SK-N-SH (cell line): ENCODE data around the gene EPB41L2.

ENCODE experiments used
- POLR2AphosphoS5 ChIP-seq: IDR thresholded peaks from 2 replicates; pipeline ENCODE4 v1.6.1; 2012; ENCODE audit warnings: low read depth, low read length
- RCOR1 ChIP-seq: fragments of 150-350 bp; IDR thresholded peaks from 2 replicates; pipeline ENCODE4 v1.6.1; 2017; ENCODE audit warnings: antibody characterized with exemption, low read length
- SIN3A ChIP-seq: IDR thresholded peaks from 2 replicates; pipeline ENCODE4 v1.6.1; 2012; ENCODE audit warnings: low read depth, mild to moderate bottlenecking, low read length, moderate library complexity, borderline replicate concordance
- TF ChIP-seq, protein P1 (sequence below): fragments of 200-600 bp; sonication (generic); IDR thresholded peaks from 2 replicates; pipeline ENCODE4 v1.6.1; 2017; ENCODE audit warnings: antibody characterized with exemption, mild to moderate bottlenecking, moderate library complexity
- TF ChIP-seq, protein P2 (sequence below): IDR thresholded peaks from 2 replicates; pipeline ENCODE4; 2012

DNA sequence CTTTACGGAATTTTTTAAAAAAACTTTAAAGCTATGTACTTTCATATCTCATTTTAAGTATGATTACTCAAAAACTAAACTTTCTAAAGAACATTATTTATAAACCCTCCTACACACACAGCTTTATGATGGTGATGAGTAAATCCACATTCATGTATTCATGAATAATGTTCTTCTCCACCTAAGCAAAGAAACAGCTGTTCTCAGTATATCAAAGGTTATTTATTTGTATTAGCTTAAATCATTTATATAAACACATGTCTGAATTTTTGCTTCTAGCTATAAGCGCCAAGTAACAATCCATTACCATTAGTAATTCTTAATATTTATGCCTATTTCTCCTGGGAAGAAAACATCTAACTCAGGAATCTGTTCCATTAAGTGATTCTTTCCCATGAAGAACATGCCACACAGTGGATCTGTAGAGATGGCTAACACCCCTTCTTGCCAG, 172.5 kb downstream of the EPB41L2 start:
- TF ChIP-seq, protein P1, sequence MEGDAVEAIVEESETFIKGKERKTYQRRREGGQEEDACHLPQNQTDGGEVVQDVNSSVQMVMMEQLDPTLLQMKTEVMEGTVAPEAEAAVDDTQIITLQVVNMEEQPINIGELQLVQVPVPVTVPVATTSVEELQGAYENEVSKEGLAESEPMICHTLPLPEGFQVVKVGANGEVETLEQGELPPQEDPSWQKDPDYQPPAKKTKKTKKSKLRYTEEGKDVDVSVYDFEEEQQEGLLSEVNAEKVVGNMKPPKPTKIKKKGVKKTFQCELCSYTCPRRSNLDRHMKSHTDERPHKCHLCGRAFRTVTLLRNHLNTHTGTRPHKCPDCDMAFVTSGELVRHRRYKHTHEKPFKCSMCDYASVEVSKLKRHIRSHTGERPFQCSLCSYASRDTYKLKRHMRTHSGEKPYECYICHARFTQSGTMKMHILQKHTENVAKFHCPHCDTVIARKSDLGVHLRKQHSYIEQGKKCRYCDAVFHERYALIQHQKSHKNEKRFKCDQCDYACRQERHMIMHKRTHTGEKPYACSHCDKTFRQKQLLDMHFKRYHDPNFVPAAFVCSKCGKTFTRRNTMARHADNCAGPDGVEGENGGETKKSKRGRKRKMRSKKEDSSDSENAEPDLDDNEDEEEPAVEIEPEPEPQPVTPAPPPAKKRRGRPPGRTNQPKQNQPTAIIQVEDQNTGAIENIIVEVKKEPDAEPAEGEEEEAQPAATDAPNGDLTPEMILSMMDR = no peak
- TF ChIP-seq RCOR1 (no peak), POLR2AphosphoS5 (no peak), SIN3A (no peak)
- TF ChIP-seq, protein P2, sequence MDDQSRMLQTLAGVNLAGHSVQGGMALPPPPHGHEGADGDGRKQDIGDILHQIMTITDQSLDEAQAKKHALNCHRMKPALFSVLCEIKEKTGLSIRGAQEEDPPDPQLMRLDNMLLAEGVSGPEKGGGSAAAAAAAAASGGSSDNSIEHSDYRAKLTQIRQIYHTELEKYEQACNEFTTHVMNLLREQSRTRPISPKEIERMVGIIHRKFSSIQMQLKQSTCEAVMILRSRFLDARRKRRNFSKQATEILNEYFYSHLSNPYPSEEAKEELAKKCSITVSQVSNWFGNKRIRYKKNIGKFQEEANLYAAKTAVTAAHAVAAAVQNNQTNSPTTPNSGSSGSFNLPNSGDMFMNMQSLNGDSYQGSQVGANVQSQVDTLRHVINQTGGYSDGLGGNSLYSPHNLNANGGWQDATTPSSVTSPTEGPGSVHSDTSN = no peak
